CD4-positive, alpha-beta T cell (primary cell): ENCODE data around the gene FLT4. TPM values are rescaled to one million over a fixed set of nuclear protein-coding genes. Genes with fewer than 3 reads are reported as not detected.

ENCODE experiments used
- ATAC-seq: fragments of 200-7000 bp; cut with Tn5 transposase; one replicate; pipeline ENCODE4 v1.10.0; 2022; ENCODE audit warnings: mild to moderate bottlenecking; ENCODE audit not compliant: poor library complexity
- CTCF ChIA-PET: fragments of 350-600 bp; sonication (Branson Sonifier 250); formaldehyde crosslinking; loops from one replicate; lab custom pipeline; 2021; ENCODE audit warnings: antibody characterized with exemption, inconsistent platforms; lab: Charles Lee
- POLR2A ChIA-PET: fragments of 350-600 bp; sonication (Branson Sonifier 250); formaldehyde crosslinking; loops from one replicate; lab custom pipeline; 2021; ENCODE audit warnings: antibody characterized with exemption, inconsistent platforms; lab: Charles Lee
- DNase-seq, 14 experiments: peaks; one replicate each; pipeline ENCODE4 v3.0.0-alpha.2; 2013 to 2020; ENCODE audit warnings: mixed read lengths in 2 of 14
- H3K27ac ChIP-seq, 2 donors: one replicate each; pipeline versions ENCODE4 v1.5.1 to v1.7.0; 2013; ENCODE audit warnings: low read length in 2 of 2, low read depth in 1 of 2, mild to moderate bottlenecking in 1 of 2
- H3K27me3 ChIP-seq, 2 experiments: 1 replicate in 1 of 2; 2 replicates in 1 of 2; pipeline versions ENCODE4 v1.6.1 to v1.7.0; 2013; ENCODE audit warnings: low read length in 2 of 2, control low read depth in 1 of 2, mild to moderate bottlenecking in 1 of 2, moderate library complexity in 1 of 2; ENCODE audit not compliant: insufficient read depth in 2 of 2, control insufficient read depth in 1 of 2
- H3K36me3 ChIP-seq: one replicate; pipeline ENCODE4 v1.6.1; 2013; ENCODE audit warnings: low read length, control low read depth; ENCODE audit not compliant: insufficient read depth
- H3K4me1 ChIP-seq: one replicate; pipeline ENCODE4 v1.6.1; 2013; ENCODE audit warnings: low read length, control low read depth; ENCODE audit not compliant: insufficient read depth
- H3K4me3 ChIP-seq: one replicate; pipeline ENCODE4 v1.5.1; 2013; ENCODE audit warnings: mild to moderate bottlenecking, low read length, moderate library complexity
- H3K9me3 ChIP-seq, 2 experiments: 1 replicate in 1 of 2; 2 replicates in 1 of 2; pipeline versions ENCODE4 v1.6.1 to v1.7.0; 2013; ENCODE audit warnings: low read length in 2 of 2, mild to moderate bottlenecking in 2 of 2, control low read depth in 1 of 2, moderate library complexity in 1 of 2; ENCODE audit not compliant: control insufficient read depth in 1 of 2, insufficient read depth in 1 of 2
- H3K27ac Mint-ChIP-seq: one replicate; pipeline ENCODE4 v1.8.0; 2020; ENCODE audit warnings: mixed read lengths
- H3K27me3 Mint-ChIP-seq: one replicate; pipeline ENCODE4 v1.8.0; 2021; ENCODE audit warnings: mixed read lengths
- H3K36me3 Mint-ChIP-seq: one replicate; pipeline ENCODE4 v1.8.0; 2021; ENCODE audit warnings: low read depth, mixed read lengths
- H3K4me1 Mint-ChIP-seq: one replicate; pipeline ENCODE4 v1.8.0; 2021; ENCODE audit warnings: low read depth, mixed read lengths
- H3K4me3 Mint-ChIP-seq: one replicate; pipeline ENCODE4 v1.8.0; 2020; ENCODE audit warnings: mild to moderate bottlenecking, mixed read lengths
- H3K9me3 Mint-ChIP-seq: one replicate; pipeline ENCODE4 v1.8.0; 2020; ENCODE audit warnings: mixed read lengths
- intact Hi-C, 2 experiments: fragments of 100-400 bp; cut with DNase I in 1 of 2; cut with micrococcal nuclease in 1 of 2; formaldehyde crosslinking; loops; one replicate each; pipeline versions ENCODE4 v1.15.1 to v1.9.0; 2023 to 2025; cut with DNase I, micrococcal nuclease
- total RNA-seq, 174 experiments: library from RNA in 2 of 174; stranded (reverse) in 2 of 174; gene quantifications; one replicate each; pipeline ENCODE4 v1.2.3 and lab custom pipeline; 2021 to 2026
- TF ChIP-seq, protein P1 (sequence below): fragments of 200-600 bp; IDR thresholded peaks from one replicate; pipeline ENCODE4 v1.8.0; 2022; ENCODE audit warnings: antibody characterized with exemption, mild to moderate bottlenecking

The FLT4 gene
- total RNA-seq, 2 experiments from 2014 or later, result 2.3 to 2.5 TPM

DNA sequence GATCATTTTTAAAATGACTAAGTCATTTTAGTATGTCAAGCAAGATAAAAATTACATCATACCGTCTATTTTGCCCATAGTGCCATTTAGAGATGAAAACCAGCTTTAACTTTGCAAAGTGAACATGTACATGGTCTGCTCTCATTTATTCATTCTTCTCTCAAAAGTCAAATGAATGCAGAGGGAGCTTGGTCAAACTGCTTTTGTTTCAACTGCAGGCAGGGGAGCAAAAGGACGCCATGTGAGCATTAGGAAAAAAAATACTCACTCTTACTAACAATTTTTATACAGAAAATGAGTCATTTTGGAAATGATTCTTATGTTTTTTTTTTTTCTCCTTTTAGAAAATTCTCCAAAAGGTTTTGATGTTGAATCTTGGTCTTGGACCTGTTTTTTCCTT lies 73.8 kb downstream of the FLT4 start:
- Mint-ChIP-seq H3K4me3 (no peak overlapping the region), H3K9me3 (no peaks in the 10 kb centered on the region), H3K27me3 (no peaks in the 10 kb centered on the region), H3K36me3 (peaks cover 71% of the 10 kb centered on the region), H3K4me1 (no peaks in the 10 kb centered on the region), H3K27ac (no peak overlapping the region)
- Histone ChIP-seq H3K27me3 (no peaks in the 10 kb centered on the region), H3K27ac (no peak overlapping the region), H3K36me3 (peaks cover 42% of the 10 kb centered on the region), H3K4me1 (no peaks in the 10 kb centered on the region), H3K9me3 (no peaks in the 10 kb centered on the region), H3K4me3 (no peak overlapping the region)
- intact Hi-C loops, result no loop called here
- ChIA-PET CTCF (no interaction called here), POLR2A (interaction anchor here (1.0 kb wide), 1 partner anchor 12 kb away, joined by 3 read pairs; no protein-coding TSS in a partner anchor)
- DNase-seq, result no peak
- TF ChIP-seq, protein P1, sequence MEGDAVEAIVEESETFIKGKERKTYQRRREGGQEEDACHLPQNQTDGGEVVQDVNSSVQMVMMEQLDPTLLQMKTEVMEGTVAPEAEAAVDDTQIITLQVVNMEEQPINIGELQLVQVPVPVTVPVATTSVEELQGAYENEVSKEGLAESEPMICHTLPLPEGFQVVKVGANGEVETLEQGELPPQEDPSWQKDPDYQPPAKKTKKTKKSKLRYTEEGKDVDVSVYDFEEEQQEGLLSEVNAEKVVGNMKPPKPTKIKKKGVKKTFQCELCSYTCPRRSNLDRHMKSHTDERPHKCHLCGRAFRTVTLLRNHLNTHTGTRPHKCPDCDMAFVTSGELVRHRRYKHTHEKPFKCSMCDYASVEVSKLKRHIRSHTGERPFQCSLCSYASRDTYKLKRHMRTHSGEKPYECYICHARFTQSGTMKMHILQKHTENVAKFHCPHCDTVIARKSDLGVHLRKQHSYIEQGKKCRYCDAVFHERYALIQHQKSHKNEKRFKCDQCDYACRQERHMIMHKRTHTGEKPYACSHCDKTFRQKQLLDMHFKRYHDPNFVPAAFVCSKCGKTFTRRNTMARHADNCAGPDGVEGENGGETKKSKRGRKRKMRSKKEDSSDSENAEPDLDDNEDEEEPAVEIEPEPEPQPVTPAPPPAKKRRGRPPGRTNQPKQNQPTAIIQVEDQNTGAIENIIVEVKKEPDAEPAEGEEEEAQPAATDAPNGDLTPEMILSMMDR, result no peak
- no peak for ATAC-seq

DNA sequence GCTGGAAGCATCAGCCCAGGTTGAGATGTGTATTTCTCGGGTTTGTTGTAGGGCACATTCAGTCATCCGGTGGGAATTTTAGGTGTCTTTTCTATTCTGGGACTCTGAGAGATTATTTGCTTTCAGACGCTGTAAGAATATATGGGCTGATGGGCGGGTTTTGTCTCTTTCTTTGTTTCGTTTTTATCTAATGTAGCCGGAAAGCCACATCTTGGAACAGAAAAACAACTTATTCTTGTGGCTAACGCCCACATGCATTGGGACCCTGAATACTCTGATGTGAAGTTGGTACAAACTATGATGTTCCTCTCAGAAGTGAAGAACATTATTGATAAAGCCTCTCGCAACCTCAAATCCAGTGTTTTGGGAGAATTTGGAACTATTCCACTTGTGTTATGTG lies 80.5 kb downstream of the FLT4 start:
- H3K27me3 ChIP-seq, result no peaks in the 10 kb centered on the region
- H3K27ac Mint-ChIP-seq, result no peak overlapping the region
- no peak overlapping the region for H3K4me3 Mint-ChIP-seq
- no peak for ATAC-seq
- TF ChIP-seq, protein P1, result no peak
- peaks cover 3% of the 10 kb centered on the region for H3K4me1 Mint-ChIP-seq
- H3K27me3 Mint-ChIP-seq, result no peaks in the 10 kb centered on the region
- H3K9me3 Mint-ChIP-seq, result no peaks in the 10 kb centered on the region
- H3K9me3 ChIP-seq, result no peaks in the 10 kb centered on the region
- intact Hi-C loops, result no loop called here
- no peak overlapping the region for H3K4me3 ChIP-seq
- H3K36me3 Mint-ChIP-seq, result peaks cover 93% of the 10 kb centered on the region
- H3K36me3 ChIP-seq, result peaks cover 71% of the 10 kb centered on the region
- ChIA-PET CTCF (no interaction called here), POLR2A (no interaction called here)
- H3K27ac ChIP-seq, result no peak overlapping the region
- no peaks in the 10 kb centered on the region for H3K4me1 ChIP-seq
- no peak for DNase-seq

DNA sequence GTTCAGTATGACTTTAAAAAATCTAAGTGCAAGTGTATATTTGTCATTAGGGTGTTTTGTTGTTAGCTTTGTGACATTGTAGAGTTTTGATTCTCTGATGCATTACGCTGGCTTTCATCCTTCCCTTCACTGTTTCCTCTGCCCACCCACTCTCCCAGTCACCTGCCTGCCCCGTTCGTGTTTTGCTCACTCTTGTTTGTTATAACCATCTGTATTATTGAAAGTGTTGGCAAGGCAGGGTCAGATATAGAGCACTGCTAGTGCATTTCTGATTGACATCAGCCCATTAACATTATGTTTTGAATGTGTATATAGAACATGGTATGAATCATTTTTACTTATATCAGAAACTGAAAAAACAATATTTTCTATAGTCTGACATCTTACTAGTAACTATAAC lies 85.4 kb downstream of the FLT4 start:
- CTCF ChIA-PET, result no interaction called here
- H3K27me3 Mint-ChIP-seq, result no peaks in the 10 kb centered on the region
- H3K4me3 ChIP-seq, result no peak overlapping the region
- H3K36me3 ChIP-seq, result peaks cover 52% of the 10 kb centered on the region
- peaks cover 25% of the 10 kb centered on the region for H3K4me1 Mint-ChIP-seq
- no peak overlapping the region for H3K4me3 Mint-ChIP-seq
- DNase-seq (no peak), ATAC-seq (no peak)
- H3K27me3 ChIP-seq, result no peaks in the 10 kb centered on the region
- peaks cover 90% of the 10 kb centered on the region for H3K36me3 Mint-ChIP-seq
- H3K27ac ChIP-seq, result no peak overlapping the region
- H3K27ac Mint-ChIP-seq, result no peak overlapping the region
- TF ChIP-seq, protein P1, result no peak
- POLR2A ChIA-PET, result no interaction called here
- no peaks in the 10 kb centered on the region for H3K9me3 ChIP-seq
- H3K9me3 Mint-ChIP-seq, result no peaks in the 10 kb centered on the region
- H3K4me1 ChIP-seq, result no peaks in the 10 kb centered on the region
- intact Hi-C loops, result no loop called here
